Measurements from ENCODE around the gene TREX2.
A peak's percentile ranks its signal among the peaks of the same experiment; 100 is the strongest.

The TREX2 gene

GRCh38 chrX:153416781-153417450 is 28.9 kb downstream of the TREX2 start:
- no peak overlapping the region for H3K4me3 ChIP-seq (ENCODE audit: low read depth, low read length)
- no peak for TF ChIP-seq CTCF (IDR thresholded peaks at IDR 0.05; ENCODE audit: low read depth, low read length, missing control alignments)
- DNase-seq (ENCODE audit: low read depth): no peak

GRCh38 chrX:153414856-153415510 is 30.9 kb downstream of the TREX2 start:
- no peak for DNase-seq (ENCODE audit: low read depth)
- no peak overlapping the region for H3K4me3 ChIP-seq (ENCODE audit: low read depth, low read length)
- no peak for TF ChIP-seq CTCF (IDR thresholded peaks at IDR 0.05; ENCODE audit: low read depth, low read length, missing control alignments)

- no peak for TF ChIP-seq CTCF (IDR thresholded peaks at IDR 0.05; ENCODE audit: low read depth, low read length, missing control alignments)
- DNase-seq (ENCODE audit: low read depth): no peak
- H3K4me3 ChIP-seq (ENCODE audit: low read depth, low read length): no peak overlapping the region
Measured at GRCh38 chrX:153413731-153414130, 32.1 kb downstream of the TREX2 start.

GRCh38 chrX:153412746-153413720 is 32.8 kb downstream of the TREX2 start:
- DNase-seq (ENCODE audit: low read depth): no peak

GRCh38 chrX:153411988-153412574 is 33.8 kb downstream of the TREX2 start:
- no peak for TF ChIP-seq CTCF (IDR thresholded peaks at IDR 0.05; ENCODE audit: low read depth, low read length, missing control alignments)
- no peak for DNase-seq (ENCODE audit: low read depth)
- H3K4me3 ChIP-seq (ENCODE audit: low read depth, low read length): peak overlapping the region; percentile 62

More at GRCh38 chrX:153412746-153413720, 32.8 kb downstream of the TREX2 start:
- no peak for TF ChIP-seq CTCF (IDR thresholded peaks at IDR 0.05; ENCODE audit: low read depth, low read length, missing control alignments)
- H3K4me3 ChIP-seq (ENCODE audit: low read depth, low read length): no peak overlapping the region

- no peak for TF ChIP-seq CTCF (IDR thresholded peaks at IDR 0.05; ENCODE audit: low read depth, low read length, missing control alignments)
- DNase-seq (ENCODE audit: low read depth): no peak
- H3K4me3 ChIP-seq (ENCODE audit: low read depth, low read length): peak within 1 kb of the TSS; percentile 62
Measured at GRCh38 chrX:153411255-153411987, 34.4 kb downstream of the TREX2 start, which contains the start of gene ZFP92. ZFP92 (plus strand) TSS chrX:153411472; CDS start chrX:153418323, 6,851 bp downstream.

All from GM12864 (cell line).